ENCODE data around the gene FAAP20.

Gene FAAP20

GRCh38 chr1:2227346-2228156 is 33.0 kb upstream of the FAAP20 start:
- DNase-seq = peak; percentile 94 to 97 (median 97)
- Histone ChIP-seq H3K4me3 (ENCODE audit: control insufficient read depth in 1 of 7, extremely low read depth in 1 of 7, insufficient read depth in 4 of 7, low read depth in 2 of 7, low read length in 6 of 7) (peak overlapping the region; percentile 26 to 70 (median 61)), H3K36me3 (ENCODE audit: control insufficient read depth in 4 of 4, insufficient read depth in 4 of 4, low read length in 3 of 4) (peaks cover 0 to 5% (median under 1%) of the 10 kb centered on the region in 4 experiments), H3K27me3 (replicated peaks in 2 of 5; ENCODE audit: control insufficient read depth in 4 of 5, insufficient read depth in 5 of 5, low read length in 4 of 5) (peaks cover 0 to 11% (median 4%) of the 10 kb centered on the region in 5 experiments), H3K27ac (ENCODE audit: insufficient read depth in 1 of 2, low read depth in 1 of 2, low read length in 2 of 2, poor library complexity in 1 of 2, severe bottlenecking in 2 of 2) (peak overlapping the region in 1 of 2 experiments; percentile 49), H3K9me3 (ENCODE audit: control extremely low read depth in 1 of 5, control insufficient read depth in 4 of 5, insufficient read depth in 2 of 5, low read depth in 1 of 5, low read length in 4 of 5) (no peaks in the 10 kb centered on the region), H3K4me1 (ENCODE audit: control extremely low read depth in 1 of 4, control insufficient read depth in 4 of 4, insufficient read depth in 4 of 4, low read length in 3 of 4) (peaks cover 0 to 57% (median 53%) of the 10 kb centered on the region in 4 experiments)
- ChIA-PET CTCF (interaction anchor here (3.4 kb wide), 1 partner anchor 32 kb away, joined by 11 read pairs; the partner anchor contains the start of gene FAAP20), POLR2A (interaction anchor here (0.5 to 8.8 kb wide), 15 partner anchors 12 to 730 kb away, joined by 3 to 150 read pairs (median 5); partner anchors contain the start of genes FAAP20, MORN1 and RER1)
- WGBS (ENCODE audit: insufficient coverage) = under 1% methylated on average over 85 of the region's 129 CpGs

- no peak for DNase-seq
- Histone ChIP-seq H3K36me3 (ENCODE audit: control insufficient read depth in 4 of 4, insufficient read depth in 4 of 4, low read length in 3 of 4) (peaks cover 0 to 2% (median 0%) of the 10 kb centered on the region in 4 experiments), H3K27ac (ENCODE audit: insufficient read depth in 1 of 2, low read depth in 1 of 2, low read length in 2 of 2, poor library complexity in 1 of 2, severe bottlenecking in 2 of 2) (peak overlapping the region in 1 of 2 experiments; percentile 49), H3K9me3 (ENCODE audit: control extremely low read depth in 1 of 5, control insufficient read depth in 4 of 5, insufficient read depth in 2 of 5, low read depth in 1 of 5, low read length in 4 of 5) (no peaks in the 10 kb centered on the region), H3K4me3 (ENCODE audit: control insufficient read depth in 1 of 7, extremely low read depth in 1 of 7, insufficient read depth in 4 of 7, low read depth in 2 of 7, low read length in 6 of 7) (peak overlapping the region; percentile 26 to 70 (median 61)), H3K4me1 (ENCODE audit: control extremely low read depth in 1 of 4, control insufficient read depth in 4 of 4, insufficient read depth in 4 of 4, low read length in 3 of 4) (peaks cover 0 to 49% (median 45%) of the 10 kb centered on the region in 4 experiments), H3K27me3 (replicated peaks in 2 of 5; ENCODE audit: control insufficient read depth in 4 of 5, insufficient read depth in 5 of 5, low read length in 4 of 5) (peaks cover 0 to 11% (median 4%) of the 10 kb centered on the region in 5 experiments)
- POLR2A ChIA-PET = interaction anchor here (1.0 to 8.8 kb wide), 10 partner anchors 13 to 165 kb away, joined by 3 to 150 read pairs (median 8); partner anchors contain the start of genes FAAP20, MORN1 and RER1
- CTCF ChIA-PET = no interaction called here
- 25% methylated on average over 72 of the region's 73 CpGs for WGBS (ENCODE audit: insufficient coverage)
Measured at GRCh38 chr1:2226525-2227345, 32.2 kb upstream of the FAAP20 start.

- peaks cover 0 to 30% (median 26%) of the 10 kb centered on the region in 4 experiments for H3K4me1 ChIP-seq (ENCODE audit: control extremely low read depth in 1 of 4, control insufficient read depth in 4 of 4, insufficient read depth in 4 of 4, low read length in 3 of 4)
- POLR2A ChIA-PET = interaction anchor here (0.7 to 1.4 kb wide), 3 partner anchors 9 to 26 kb away, joined by 3 to 7 read pairs (median 4); no protein-coding TSS in a partner anchor
Measured at GRCh38 chr1:2224631-2225428, 30.3 kb upstream of the FAAP20 start.

GRCh38 chr1:2224170-2224584 is 29.6 kb upstream of the FAAP20 start:
- Histone ChIP-seq H3K9me3 (ENCODE audit: control extremely low read depth in 1 of 5, control insufficient read depth in 4 of 5, insufficient read depth in 2 of 5, low read depth in 1 of 5, low read length in 4 of 5) (no peaks in the 10 kb centered on the region), H3K4me3 (ENCODE audit: control insufficient read depth in 1 of 7, extremely low read depth in 1 of 7, insufficient read depth in 4 of 7, low read depth in 2 of 7, low read length in 6 of 7) (no peak overlapping the region), H3K27ac (ENCODE audit: insufficient read depth in 1 of 2, low read depth in 1 of 2, low read length in 2 of 2, poor library complexity in 1 of 2, severe bottlenecking in 2 of 2) (no peak overlapping the region), H3K4me1 (ENCODE audit: control extremely low read depth in 1 of 4, control insufficient read depth in 4 of 4, insufficient read depth in 4 of 4, low read length in 3 of 4) (peaks cover 0 to 24% (median 20%) of the 10 kb centered on the region in 4 experiments), H3K36me3 (ENCODE audit: control insufficient read depth in 4 of 4, insufficient read depth in 4 of 4, low read length in 3 of 4) (no peaks in the 10 kb centered on the region), H3K27me3 (replicated peaks in 2 of 5; ENCODE audit: control insufficient read depth in 4 of 5, insufficient read depth in 5 of 5, low read length in 4 of 5) (peaks cover 0 to 11% (median 4%) of the 10 kb centered on the region in 5 experiments)
- WGBS (ENCODE audit: insufficient coverage) = 93% methylated on average over 6 of the region's 7 CpGs
- no peak for DNase-seq
- ChIA-PET CTCF (interaction anchor here (0.9 to 1.8 kb wide), 7 partner anchors 8 to 29 kb away, joined by 3 to 6 read pairs (median 4); partner anchors contain the start of gene FAAP20), POLR2A (interaction anchor here (0.7 to 1.4 kb wide), 3 partner anchors 10 to 25 kb away, joined by 3 to 7 read pairs (median 4); no protein-coding TSS in a partner anchor)

More at GRCh38 chr1:2224631-2225428, 30.3 kb upstream of the FAAP20 start:
- no peak for DNase-seq
- Histone ChIP-seq H3K9me3 (ENCODE audit: control extremely low read depth in 1 of 5, control insufficient read depth in 4 of 5, insufficient read depth in 2 of 5, low read depth in 1 of 5, low read length in 4 of 5) (no peaks in the 10 kb centered on the region), H3K27me3 (replicated peaks in 2 of 5; ENCODE audit: control insufficient read depth in 4 of 5, insufficient read depth in 5 of 5, low read length in 4 of 5) (peaks cover 0 to 11% (median 4%) of the 10 kb centered on the region in 5 experiments), H3K36me3 (ENCODE audit: control insufficient read depth in 4 of 4, insufficient read depth in 4 of 4, low read length in 3 of 4) (no peaks in the 10 kb centered on the region), H3K4me3 (ENCODE audit: control insufficient read depth in 1 of 7, extremely low read depth in 1 of 7, insufficient read depth in 4 of 7, low read depth in 2 of 7, low read length in 6 of 7) (no peak overlapping the region), H3K27ac (ENCODE audit: insufficient read depth in 1 of 2, low read depth in 1 of 2, low read length in 2 of 2, poor library complexity in 1 of 2, severe bottlenecking in 2 of 2) (no peak overlapping the region)
- CTCF ChIA-PET = interaction anchor here (0.6 to 1.8 kb wide), 11 partner anchors 9 to 323 kb away, joined by 3 to 6 read pairs (median 3); partner anchors contain the start of gene FAAP20
- WGBS (ENCODE audit: insufficient coverage) = 90% methylated on average over 9 of the region's 18 CpGs

- POLR2A ChIA-PET = no interaction called here
- CTCF ChIA-PET = interaction anchor here (0.8 to 2.3 kb wide), 5 partner anchors 9 to 26 kb away, joined by 3 to 9 read pairs (median 4); partner anchors contain the start of gene FAAP20
- 70% methylated on average over 2 of the region's 3 CpGs for WGBS (ENCODE audit: insufficient coverage)
Measured at GRCh38 chr1:2221271-2221670, 26.7 kb upstream of the FAAP20 start.

GRCh38 chr1:2216767-2217058 is 22.1 kb upstream of the FAAP20 start:
- H3K27me3 ChIP-seq (replicated peaks in 2 of 5; ENCODE audit: control insufficient read depth in 4 of 5, insufficient read depth in 5 of 5, low read length in 4 of 5) = no peaks in the 10 kb centered on the region
- H3K4me3 ChIP-seq (ENCODE audit: control insufficient read depth in 1 of 7, extremely low read depth in 1 of 7, insufficient read depth in 4 of 7, low read depth in 2 of 7, low read length in 6 of 7) = no peak overlapping the region
- H3K9me3 ChIP-seq (ENCODE audit: control extremely low read depth in 1 of 5, control insufficient read depth in 4 of 5, insufficient read depth in 2 of 5, low read depth in 1 of 5, low read length in 4 of 5) = no peaks in the 10 kb centered on the region
- no peak for DNase-seq
- peaks cover 0 to 26% (median 25%) of the 10 kb centered on the region in 4 experiments for H3K4me1 ChIP-seq (ENCODE audit: control extremely low read depth in 1 of 4, control insufficient read depth in 4 of 4, insufficient read depth in 4 of 4, low read length in 3 of 4)
- H3K27ac ChIP-seq (ENCODE audit: insufficient read depth in 1 of 2, low read depth in 1 of 2, low read length in 2 of 2, poor library complexity in 1 of 2, severe bottlenecking in 2 of 2) = no peak overlapping the region
- POLR2A ChIA-PET = no interaction called here
- CTCF ChIA-PET = interaction anchor here (1.7 kb wide), 1 partner anchor 8 kb away, joined by 6 read pairs; no protein-coding TSS in a partner anchor
- 89% methylated on average over 5 of the region's 7 CpGs for WGBS (ENCODE audit: insufficient coverage)
- H3K36me3 ChIP-seq (ENCODE audit: control insufficient read depth in 4 of 4, insufficient read depth in 4 of 4, low read length in 3 of 4) = no peaks in the 10 kb centered on the region

More at GRCh38 chr1:2221271-2221670, 26.7 kb upstream of the FAAP20 start:
- peaks cover 0 to 9% (median 5%) of the 10 kb centered on the region in 4 experiments for H3K4me1 ChIP-seq (ENCODE audit: control extremely low read depth in 1 of 4, control insufficient read depth in 4 of 4, insufficient read depth in 4 of 4, low read length in 3 of 4)
- no peaks in the 10 kb centered on the region for H3K36me3 ChIP-seq (ENCODE audit: control insufficient read depth in 4 of 4, insufficient read depth in 4 of 4, low read length in 3 of 4)
- H3K4me3 ChIP-seq (ENCODE audit: control insufficient read depth in 1 of 7, extremely low read depth in 1 of 7, insufficient read depth in 4 of 7, low read depth in 2 of 7, low read length in 6 of 7) = no peak overlapping the region
- H3K27me3 ChIP-seq (replicated peaks in 2 of 5; ENCODE audit: control insufficient read depth in 4 of 5, insufficient read depth in 5 of 5, low read length in 4 of 5) = peaks cover 0 to 3% (median 0%) of the 10 kb centered on the region in 5 experiments
- H3K9me3 ChIP-seq (ENCODE audit: control extremely low read depth in 1 of 5, control insufficient read depth in 4 of 5, insufficient read depth in 2 of 5, low read depth in 1 of 5, low read length in 4 of 5) = no peaks in the 10 kb centered on the region
- DNase-seq = no peak
- no peak overlapping the region for H3K27ac ChIP-seq (ENCODE audit: insufficient read depth in 1 of 2, low read depth in 1 of 2, low read length in 2 of 2, poor library complexity in 1 of 2, severe bottlenecking in 2 of 2)
